Limb (tissue), 2 donors: ENCODE results near the gene HERC5.
A peak's percentile ranks its signal among the peaks of the same experiment; 100 is the strongest.
"Not testable (repeated sequence)": the region's sequence is repeated elsewhere in the genome, so short reads cannot be mapped to it uniquely, and the experiment has no call there.

Experiments
- DNase-seq, 2 donors: peaks; one replicate each; pipeline ENCODE4 v3.0.0-alpha.2; 2016; ENCODE audit errors: extremely low spot score in 2 of 2

The HERC5 gene

GRCh38 chr4:88448211-88448765 lies 8.6 kb upstream of the HERC5 start:
- DNase-seq: not testable (repeated sequence)

GRCh38 chr4:88448889-88449288 lies 8.0 kb upstream of the HERC5 start:
- DNase-seq: no peak

- DNase-seq: no peak
These were observed 7.6 kb upstream of the HERC5 start for GRCh38 chr4:88449290-88449689.

- no peak for DNase-seq
These were observed 5.7 kb upstream of the HERC5 start for GRCh38 chr4:88451205-88451604.

- DNase-seq: no peak
These were observed 4.0 kb upstream of the HERC5 start for GRCh38 chr4:88452912-88453311.

- peak; percentile 24 to 71 for DNase-seq
These were observed 586 bp downstream of the HERC5 start for GRCh38 chr4:88457307-88458103.

- DNase-seq: no peak
These were observed 1.3 kb downstream of the HERC5 start for GRCh38 chr4:88458104-88458740.

GRCh38 chr4:88465653-88466192 lies 8.8 kb downstream of the HERC5 start:
- DNase-seq: no peak

GRCh38 chr4:88467392-88467791 lies 10.5 kb downstream of the HERC5 start:
- no peak for DNase-seq

GRCh38 chr4:88477229-88477860 lies 20.4 kb downstream of the HERC5 start:
- DNase-seq: no peak

GRCh38 chr4:88478247-88478646 lies 21.3 kb downstream of the HERC5 start:
- DNase-seq: no peak

- DNase-seq: no peak
These were observed 24.6 kb downstream of the HERC5 start for GRCh38 chr4:88481537-88481936.

GRCh38 chr4:88489100-88489761 lies 32.3 kb downstream of the HERC5 start:
- DNase-seq: no peak

- no peak for DNase-seq
These were observed 41.0 kb downstream of the HERC5 start for GRCh38 chr4:88497859-88498409.

GRCh38 chr4:88503344-88503743 lies 46.4 kb downstream of the HERC5 start:
- DNase-seq: no peak

GRCh38 chr4:88511236-88511635 lies 54.3 kb downstream of the HERC5 start:
- DNase-seq: no peak

GRCh38 chr4:88514557-88515511 lies 57.9 kb downstream of the HERC5 start:
- no peak for DNase-seq

- no peak for DNase-seq
These were observed 59.8 kb downstream of the HERC5 start for GRCh38 chr4:88516746-88517145.

- DNase-seq: no peak
These were observed 60.9 kb downstream of the HERC5 start for GRCh38 chr4:88517825-88518224.

GRCh38 chr4:88518911-88519310 lies 62.0 kb downstream of the HERC5 start:
- no peak for DNase-seq
